MM.1S (cell line): ENCODE data around the gene NAALADL2.

Source experiments
- DNase-seq: peaks from one replicate; pipeline ENCODE4 v3.0.0-alpha.2; 2015
- H2AFZ ChIP-seq: fragments of 300-600 bp; sonication (generic); 2 replicates; pipeline ENCODE4 v1.6.0; 2016; ENCODE audit warnings: antibody characterized with exemption, low read length
- H3F3A ChIP-seq: fragments of 300-600 bp; sonication (generic); 2 replicates; pipeline ENCODE4 v1.6.1; 2016; ENCODE audit warnings: mild to moderate bottlenecking, antibody characterized with exemption, low read length, moderate library complexity, mixed read lengths; ENCODE audit not compliant: insufficient read depth
- H3K27ac ChIP-seq: fragments of 300-600 bp; sonication (generic); 2 replicates; pipeline ENCODE4 v1.5.1; 2016; ENCODE audit warnings: mild to moderate bottlenecking, low read length
- H3K27me3 ChIP-seq: fragments of 300-600 bp; sonication (generic); replicated peaks from 2 replicates; pipeline ENCODE4 v1.6.0; 2016; ENCODE audit warnings: low read length; ENCODE audit not compliant: insufficient read depth
- H3K36me3 ChIP-seq: fragments of 300-600 bp; sonication (generic); replicated peaks from 2 replicates; pipeline ENCODE4 v1.6.1; 2016; ENCODE audit warnings: mild to moderate bottlenecking, low read length, mixed read lengths; ENCODE audit not compliant: insufficient read depth
- H3K4me1 ChIP-seq: fragments of 300-600 bp; sonication (generic); 2 replicates; pipeline ENCODE4 v1.6.1; 2016; ENCODE audit warnings: low read length, mixed read lengths
- H3K4me2 ChIP-seq: fragments of 300-600 bp; sonication (generic); 2 replicates; pipeline ENCODE4 v1.6.0; 2016; ENCODE audit warnings: low read depth, low read length
- H3K4me3 ChIP-seq: fragments of 300-600 bp; sonication (generic); 2 replicates; pipeline ENCODE4 v1.5.1; 2016; ENCODE audit warnings: low read length, mixed read lengths
- H3K79me2 ChIP-seq: fragments of 300-600 bp; sonication (generic); 2 replicates; pipeline ENCODE4 v1.6.1; 2016; ENCODE audit warnings: mixed run types, low read length, mixed read lengths
- H3K9ac ChIP-seq: fragments of 300-600 bp; sonication (generic); 2 replicates; pipeline ENCODE4 v1.6.1; 2016; ENCODE audit warnings: low read length, mixed read lengths
- H3K9me2 ChIP-seq: fragments of 300-600 bp; sonication (generic); replicated peaks from 2 replicates; pipeline ENCODE4 v1.6.1; 2016; ENCODE audit warnings: mild to moderate bottlenecking, low read length, mixed read lengths; ENCODE audit not compliant: insufficient read depth
- H3K9me3 ChIP-seq: fragments of 300-600 bp; sonication (generic); replicated peaks from 2 replicates; pipeline ENCODE4 v1.6.1; 2016; ENCODE audit warnings: mild to moderate bottlenecking, low read length, mixed read lengths; ENCODE audit not compliant: insufficient read depth
- H4K20me1 ChIP-seq: fragments of 300-600 bp; sonication (generic); 2 replicates; pipeline ENCODE4 v1.6.1; 2016; ENCODE audit warnings: mild to moderate bottlenecking, low read length, moderate library complexity, mixed read lengths; ENCODE audit not compliant: insufficient read depth
- EZH2 ChIP-seq: fragments of 300-600 bp; sonication (generic); optimal IDR thresholded peaks from 2 replicates; pipeline ENCODE3; 2017; ENCODE audit warnings: low read depth, mild to moderate bottlenecking, antibody characterized with exemption, low read length, mixed read lengths
- EZH2phosphoT487 ChIP-seq: fragments of 300-600 bp; sonication (generic); IDR thresholded peaks from 2 replicates; pipeline ENCODE4 v1.6.1; 2018; ENCODE audit warnings: antibody characterized with exemption, low read length
- TF ChIP-seq, protein P1 (sequence below): fragments of 300-600 bp; sonication (generic); IDR thresholded peaks from 2 replicates; pipeline ENCODE4 v1.5.1; 2016; ENCODE audit warnings: antibody characterized with exemption, low read length, mixed read lengths

The NAALADL2 gene

DNA sequence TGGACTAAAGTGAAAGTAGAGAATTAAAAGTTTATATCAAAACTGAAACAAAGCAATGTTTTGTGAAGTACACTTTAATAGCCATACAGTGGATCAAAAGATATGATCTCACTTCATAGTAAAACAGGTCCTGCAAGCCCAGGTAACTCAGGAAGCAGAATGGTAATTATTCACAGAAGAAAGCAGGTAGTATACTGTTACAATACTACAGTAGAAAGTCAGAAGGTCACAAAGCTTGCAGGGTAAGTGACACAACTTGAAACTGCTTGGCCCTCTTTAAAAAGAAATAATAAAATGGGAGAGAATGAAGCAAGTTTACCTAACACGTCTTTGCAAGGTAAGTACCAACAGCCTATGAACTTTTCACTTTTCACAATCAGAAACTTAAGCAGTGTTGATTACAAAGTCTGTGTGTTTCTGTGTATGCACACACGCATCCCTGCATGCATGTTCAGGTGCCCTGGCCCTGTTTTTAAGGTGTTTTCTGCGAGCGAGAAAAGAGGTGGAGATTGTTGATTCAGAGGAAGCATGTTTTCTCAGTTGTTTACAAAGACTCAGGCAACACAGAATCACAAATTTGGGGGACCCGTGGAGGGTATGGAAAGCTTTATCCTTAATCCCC is at the start of gene NAALADL2:
Gene NAALADL2, plus strand, starts transcription at position 221 of the 622 bp plus-strand sequence.
- Histone ChIP-seq H3K9ac (no peak within 1 kb of the TSS), H3K79me2 (no peaks in the 10 kb centered on the region), H3K4me1 (no peaks in the 10 kb centered on the region), H3F3A (no peaks in the 10 kb centered on the region), H3K27ac (no peak within 1 kb of the TSS), H4K20me1 (no peaks in the 10 kb centered on the region), H3K9me3 (no peaks in the 10 kb centered on the region), H3K27me3 (no peaks in the 10 kb centered on the region), H2AFZ (no peak within 1 kb of the TSS), H3K4me3 (no peak within 1 kb of the TSS), H3K4me2 (peak within 1 kb of the TSS; percentile 8; the same call in 1 of the 2 replicates), H3K9me2 (no peaks in the 10 kb centered on the region), H3K36me3 (no peaks in the 10 kb centered on the region)
- DNase-seq = peak; percentile 20
- TF ChIP-seq EZH2phosphoT487 (no peak), EZH2 (no peak)
- TF ChIP-seq, protein P1, sequence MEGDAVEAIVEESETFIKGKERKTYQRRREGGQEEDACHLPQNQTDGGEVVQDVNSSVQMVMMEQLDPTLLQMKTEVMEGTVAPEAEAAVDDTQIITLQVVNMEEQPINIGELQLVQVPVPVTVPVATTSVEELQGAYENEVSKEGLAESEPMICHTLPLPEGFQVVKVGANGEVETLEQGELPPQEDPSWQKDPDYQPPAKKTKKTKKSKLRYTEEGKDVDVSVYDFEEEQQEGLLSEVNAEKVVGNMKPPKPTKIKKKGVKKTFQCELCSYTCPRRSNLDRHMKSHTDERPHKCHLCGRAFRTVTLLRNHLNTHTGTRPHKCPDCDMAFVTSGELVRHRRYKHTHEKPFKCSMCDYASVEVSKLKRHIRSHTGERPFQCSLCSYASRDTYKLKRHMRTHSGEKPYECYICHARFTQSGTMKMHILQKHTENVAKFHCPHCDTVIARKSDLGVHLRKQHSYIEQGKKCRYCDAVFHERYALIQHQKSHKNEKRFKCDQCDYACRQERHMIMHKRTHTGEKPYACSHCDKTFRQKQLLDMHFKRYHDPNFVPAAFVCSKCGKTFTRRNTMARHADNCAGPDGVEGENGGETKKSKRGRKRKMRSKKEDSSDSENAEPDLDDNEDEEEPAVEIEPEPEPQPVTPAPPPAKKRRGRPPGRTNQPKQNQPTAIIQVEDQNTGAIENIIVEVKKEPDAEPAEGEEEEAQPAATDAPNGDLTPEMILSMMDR = no peak

DNA sequence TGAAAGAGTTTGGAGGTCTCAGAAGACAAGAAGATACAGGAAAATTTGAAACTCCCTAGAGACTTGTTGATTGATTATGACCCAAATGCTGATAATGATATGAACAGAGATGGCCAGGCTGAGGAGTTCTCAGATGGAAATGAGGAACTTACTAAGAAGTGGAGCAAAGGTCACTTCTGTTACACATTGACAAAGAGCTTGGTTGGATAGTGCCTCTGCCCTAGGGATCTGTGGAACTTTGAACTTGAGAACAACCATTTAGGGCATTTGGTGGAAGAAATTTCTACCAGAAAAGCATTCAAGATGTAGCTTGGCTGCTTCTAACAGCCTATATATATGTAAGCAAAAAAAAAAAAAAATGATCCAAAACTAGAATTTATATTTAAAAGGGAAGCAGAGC is 48.9 kb upstream of the NAALADL2 start:
- H4K20me1 ChIP-seq = no peaks in the 10 kb centered on the region
- no peak overlapping the region for H3K4me3 ChIP-seq
- no peak overlapping the region for H2AFZ ChIP-seq
- DNase-seq = no peak
- no peaks in the 10 kb centered on the region for H3K4me1 ChIP-seq
- H3K27me3 ChIP-seq = no peaks in the 10 kb centered on the region
- no peaks in the 10 kb centered on the region for H3K36me3 ChIP-seq
- H3F3A ChIP-seq = no peaks in the 10 kb centered on the region
- H3K4me2 ChIP-seq = no peak overlapping the region
- H3K79me2 ChIP-seq = no peaks in the 10 kb centered on the region
- H3K9ac ChIP-seq = no peak overlapping the region
- H3K9me3 ChIP-seq = no peaks in the 10 kb centered on the region
- no peaks in the 10 kb centered on the region for H3K9me2 ChIP-seq
- H3K27ac ChIP-seq = no peak overlapping the region
- TF ChIP-seq EZH2 (no peak), EZH2phosphoT487 (no peak)

DNA sequence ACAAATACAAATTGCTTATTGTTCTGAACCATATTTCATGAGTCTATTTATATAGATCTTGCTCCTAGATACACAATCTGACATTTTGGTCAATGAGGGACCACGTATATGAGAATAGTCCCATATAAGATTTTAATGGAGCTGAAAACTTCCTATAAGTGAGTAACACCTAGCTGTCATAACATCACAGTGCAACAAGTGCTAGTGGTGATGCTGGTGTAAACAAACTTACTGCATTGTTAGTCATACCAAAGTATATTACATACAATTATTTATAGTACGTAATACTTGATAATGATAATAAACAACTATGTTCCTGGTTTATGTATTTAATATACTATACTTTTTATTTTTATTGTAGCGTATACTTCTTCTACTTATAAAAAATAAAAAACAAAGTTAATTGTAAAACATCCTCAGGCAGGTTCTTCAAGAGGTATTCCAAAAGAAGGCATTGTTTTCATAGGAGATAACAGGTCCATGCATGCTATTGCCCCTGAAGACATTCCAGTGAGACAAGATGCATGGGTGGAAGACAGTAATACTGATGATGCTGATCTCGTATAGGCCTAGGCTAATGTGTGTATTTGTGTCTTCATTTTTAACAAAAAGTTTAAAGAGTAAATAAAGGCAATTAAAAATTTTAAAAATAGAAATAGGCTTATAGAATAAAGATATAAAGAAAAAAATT is 46.8 kb upstream of the NAALADL2 start:
- Histone ChIP-seq H3K27ac (no peak overlapping the region), H3K9me2 (no peaks in the 10 kb centered on the region), H3K9me3 (no peaks in the 10 kb centered on the region), H2AFZ (no peak overlapping the region), H3K4me1 (0 out of 2 replicates have a peak, but pooled peaks cover 4% of the 10 kb centered on the region), H3K4me3 (no peak overlapping the region), H3K27me3 (no peaks in the 10 kb centered on the region), H3K4me2 (no peak overlapping the region), H3F3A (no peaks in the 10 kb centered on the region), H3K36me3 (no peaks in the 10 kb centered on the region), H4K20me1 (no peaks in the 10 kb centered on the region), H3K9ac (no peak overlapping the region), H3K79me2 (no peaks in the 10 kb centered on the region)
- no peak for TF ChIP-seq EZH2
- TF ChIP-seq, protein P1 = no peak
- no peak for TF ChIP-seq EZH2phosphoT487
- no peak for DNase-seq
